SH-SY5Y (cell line): ENCODE data around the gene E2F8.

ENCODE experiments used
- GATA2 ChIP-seq: IDR thresholded peaks from 2 replicates; pipeline ENCODE4 v1.6.1; 2011; ENCODE audit warnings: mild to moderate bottlenecking, low read depth, low read length
- GATA3 ChIP-seq: IDR thresholded peaks from 2 replicates; pipeline ENCODE4 v1.6.1; 2011; ENCODE audit warnings: low read depth, mild to moderate bottlenecking, low read length, moderate library complexity

DNA sequence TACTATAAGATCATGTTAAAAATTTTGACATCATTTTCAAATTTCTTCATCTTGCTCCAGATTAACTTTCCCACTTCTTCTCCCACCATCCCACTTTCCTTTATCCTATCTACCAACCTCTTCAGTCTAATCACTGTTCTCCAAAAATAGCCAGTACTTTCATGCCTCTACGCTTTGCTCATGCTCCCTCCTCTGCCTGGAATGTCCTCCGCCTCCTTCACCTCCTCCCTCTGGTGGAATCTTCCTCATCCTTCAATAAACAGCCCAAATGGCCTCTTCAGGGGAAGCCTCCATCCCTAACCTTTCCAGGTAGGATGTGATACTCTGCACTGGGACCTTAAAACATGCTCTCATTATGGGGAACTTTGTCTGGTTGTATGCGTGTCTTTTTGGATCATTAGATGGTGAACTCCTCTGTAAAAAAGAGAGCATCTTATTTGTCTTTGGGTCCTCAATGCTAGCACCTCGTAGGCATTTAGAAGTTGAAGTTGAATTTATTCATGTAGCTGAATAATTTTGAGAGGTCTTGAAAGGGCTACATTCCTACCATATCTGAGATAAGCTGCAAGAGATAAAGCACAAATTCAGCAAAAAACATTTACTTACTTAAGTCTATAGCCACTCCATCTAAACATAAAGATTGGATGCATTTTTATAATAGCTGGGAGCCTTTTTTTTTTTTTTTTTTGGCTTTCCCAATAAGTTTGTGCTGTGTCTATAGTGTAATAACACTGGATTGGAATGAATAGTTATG is 31.0 kb downstream of the E2F8 start:
- no peak for TF ChIP-seq GATA3
- no peak for TF ChIP-seq GATA2
